Measurements from ENCODE around the gene NUFIP1. TPM values are rescaled to one million over a fixed set of nuclear protein-coding genes. Genes with fewer than 3 reads are reported as not detected.

NUFIP1 gene
- total and polyA plus RNA-seq, 8 donors, result 1.3 to 4.4 (median 2.4) TPM; not detected in 2

DNA sequence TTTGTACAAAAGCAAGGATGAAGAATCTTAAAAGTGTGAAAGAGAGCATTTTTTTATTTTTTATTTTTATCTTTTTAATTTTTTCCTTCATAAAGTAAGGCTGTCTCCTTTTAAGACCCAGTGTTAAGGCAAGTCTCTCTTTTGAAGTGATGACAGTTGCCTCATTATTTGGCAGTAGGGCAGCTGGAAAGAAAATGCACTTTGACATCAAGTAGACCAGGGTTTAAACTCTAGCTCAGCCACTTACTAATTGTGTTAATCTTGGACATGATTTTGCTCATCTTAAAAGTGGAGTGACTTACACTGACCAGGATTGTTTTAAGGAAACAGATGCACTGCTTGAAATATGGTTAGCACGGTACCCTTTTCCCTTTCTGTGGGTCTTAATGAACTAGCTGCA lies 18.6 kb upstream of the NUFIP1 start:
- TF ChIP-seq POLR2A (IDR thresholded peaks at IDR 0.05) (no peak), POLR2AphosphoS5 (IDR thresholded peaks at IDR 0.05) (no peak), EP300 (IDR thresholded peaks at IDR 0.05) (no peak)
- TF ChIP-seq, protein P1, sequence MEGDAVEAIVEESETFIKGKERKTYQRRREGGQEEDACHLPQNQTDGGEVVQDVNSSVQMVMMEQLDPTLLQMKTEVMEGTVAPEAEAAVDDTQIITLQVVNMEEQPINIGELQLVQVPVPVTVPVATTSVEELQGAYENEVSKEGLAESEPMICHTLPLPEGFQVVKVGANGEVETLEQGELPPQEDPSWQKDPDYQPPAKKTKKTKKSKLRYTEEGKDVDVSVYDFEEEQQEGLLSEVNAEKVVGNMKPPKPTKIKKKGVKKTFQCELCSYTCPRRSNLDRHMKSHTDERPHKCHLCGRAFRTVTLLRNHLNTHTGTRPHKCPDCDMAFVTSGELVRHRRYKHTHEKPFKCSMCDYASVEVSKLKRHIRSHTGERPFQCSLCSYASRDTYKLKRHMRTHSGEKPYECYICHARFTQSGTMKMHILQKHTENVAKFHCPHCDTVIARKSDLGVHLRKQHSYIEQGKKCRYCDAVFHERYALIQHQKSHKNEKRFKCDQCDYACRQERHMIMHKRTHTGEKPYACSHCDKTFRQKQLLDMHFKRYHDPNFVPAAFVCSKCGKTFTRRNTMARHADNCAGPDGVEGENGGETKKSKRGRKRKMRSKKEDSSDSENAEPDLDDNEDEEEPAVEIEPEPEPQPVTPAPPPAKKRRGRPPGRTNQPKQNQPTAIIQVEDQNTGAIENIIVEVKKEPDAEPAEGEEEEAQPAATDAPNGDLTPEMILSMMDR (IDR thresholded peaks at IDR 0.05), result no peak
- 88 to 97% (median 96%) methylated on average over 1 of the region's 1 CpG for WGBS, 5 donors
- intact Hi-C loops (cut with DNase I; ENCODE audit: low total_unique reads), result no loop called here
- DNase-seq, result no peak
- H3K27ac ChIP-seq, result no peak overlapping the region
- H3K4me3 ChIP-seq, result no peak overlapping the region
- H3K36me3 ChIP-seq, result peaks cover 6 to 92% (median 92%) of the 10 kb centered on the region in 4 donors
- no peaks in the 10 kb centered on the region for H3K9me3 ChIP-seq
- no peaks in the 10 kb centered on the region for H3K4me1 ChIP-seq
- no peaks in the 10 kb centered on the region for H3K27me3 ChIP-seq

DNA sequence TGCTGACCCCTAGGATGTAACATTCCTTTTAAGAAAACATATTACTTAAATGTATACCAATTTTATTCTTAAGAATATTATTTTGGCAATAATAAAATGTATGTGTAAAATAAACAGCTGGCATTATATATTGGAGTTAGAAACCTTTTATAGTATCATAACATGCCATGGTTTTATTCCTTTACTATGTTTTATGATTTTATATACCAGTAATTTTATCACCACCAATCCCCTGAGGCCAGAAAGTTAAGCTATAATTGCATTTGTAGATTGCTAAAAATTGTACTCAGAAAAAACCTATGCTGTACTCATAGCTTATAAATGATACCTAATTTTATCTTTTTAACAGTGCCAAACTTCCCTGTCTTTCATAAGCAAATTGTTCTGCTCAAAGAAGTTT lies 18.0 kb upstream of the NUFIP1 start:
- Histone ChIP-seq H3K4me3 (no peak overlapping the region), H3K27ac (no peak overlapping the region), H3K4me1 (no peaks in the 10 kb centered on the region), H3K27me3 (no peaks in the 10 kb centered on the region), H3K9me3 (no peaks in the 10 kb centered on the region), H3K36me3 (peaks cover 6 to 92% (median 92%) of the 10 kb centered on the region in 4 donors)
- no peak for DNase-seq
- TF ChIP-seq POLR2A (IDR thresholded peaks at IDR 0.05), result no peak
- no peak for TF ChIP-seq POLR2AphosphoS5 (IDR thresholded peaks at IDR 0.05)
- TF ChIP-seq, protein P1 (IDR thresholded peaks at IDR 0.05), result no peak
- no peak for TF ChIP-seq EP300 (IDR thresholded peaks at IDR 0.05)
- intact Hi-C loops (cut with DNase I; ENCODE audit: low total_unique reads), result no loop called here

- H3K27me3 ChIP-seq, result no peaks in the 10 kb centered on the region
- intact Hi-C loops (cut with DNase I; ENCODE audit: low total_unique reads), result no loop called here
- 93 to 98% (median 96%) methylated on average over 2 of the region's 2 CpGs for WGBS, 5 donors
- no peak overlapping the region for H3K4me3 ChIP-seq
- no peak overlapping the region for H3K27ac ChIP-seq
- TF ChIP-seq POLR2A (IDR thresholded peaks at IDR 0.05) (no peak), POLR2AphosphoS5 (IDR thresholded peaks at IDR 0.05) (no peak)
- TF ChIP-seq, protein P1 (IDR thresholded peaks at IDR 0.05), result no peak
- H3K36me3 ChIP-seq, result peaks cover 10 to 92% (median 90%) of the 10 kb centered on the region in 4 donors
- H3K4me1 ChIP-seq, result no peaks in the 10 kb centered on the region
- no peaks in the 10 kb centered on the region for H3K9me3 ChIP-seq
- DNase-seq, result no peak
Observed at GRCh38 chr13:45004096-45004495, 14.8 kb upstream of the NUFIP1 start.

GRCh38 chr13:45003417-45003816 lies 14.1 kb upstream of the NUFIP1 start:
- no peaks in the 10 kb centered on the region for H3K27me3 ChIP-seq
- H3K4me1 ChIP-seq, result no peaks in the 10 kb centered on the region
- no peak overlapping the region for H3K27ac ChIP-seq
- peaks cover 10 to 86% (median 83%) of the 10 kb centered on the region in 4 donors for H3K36me3 ChIP-seq
- DNase-seq, result no peak
- TF ChIP-seq EP300 (IDR thresholded peaks at IDR 0.05) (no peak), POLR2A (IDR thresholded peaks at IDR 0.05) (no peak), POLR2AphosphoS5 (IDR thresholded peaks at IDR 0.05) (no peak)
- TF ChIP-seq, protein P1 (IDR thresholded peaks at IDR 0.05), result no peak
- no peaks in the 10 kb centered on the region for H3K9me3 ChIP-seq
- intact Hi-C loops (cut with DNase I; ENCODE audit: low total_unique reads), result no loop called here
- H3K4me3 ChIP-seq, result no peak overlapping the region

Data from stomach (tissue), 9 donors.